Epithelial cell of prostate (primary cell): Measurements from ENCODE around the gene COQ5.
"Not testable (repeated sequence)": the region's sequence is repeated elsewhere in the genome, so short reads cannot be mapped to it uniquely, and the experiment has no call there.

Experiments
- DNase-seq: peaks from one replicate; pipeline ENCODE4 v3.0.0-alpha.2; 2011; ENCODE audit warnings: low read depth, low spot score
- H3K27ac ChIP-seq: fragments of 450-650 bp; 2 replicates; pipeline ENCODE4 v1.5.1; 2017; ENCODE audit warnings: mild to moderate bottlenecking

The COQ5 gene

DNA sequence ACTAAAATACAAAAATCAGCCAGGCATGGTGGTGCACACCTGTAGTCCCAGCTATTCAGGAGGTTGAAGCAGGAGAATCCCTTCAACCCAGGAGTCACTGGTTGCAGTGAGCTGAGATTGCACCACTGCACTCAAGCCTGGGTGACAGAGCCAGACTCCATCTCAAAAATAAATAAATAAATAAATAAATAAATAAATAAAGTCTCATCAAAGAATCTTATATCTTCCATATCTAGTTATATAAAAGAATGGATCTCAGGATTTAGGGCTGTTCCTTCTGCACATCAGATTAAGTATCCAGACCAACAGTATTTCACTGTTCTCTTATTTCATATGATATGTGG, 1.4 kb upstream of the COQ5 start:
- peak overlapping the region; percentile 88 for H3K27ac ChIP-seq
- not testable (repeated sequence) for DNase-seq

DNA sequence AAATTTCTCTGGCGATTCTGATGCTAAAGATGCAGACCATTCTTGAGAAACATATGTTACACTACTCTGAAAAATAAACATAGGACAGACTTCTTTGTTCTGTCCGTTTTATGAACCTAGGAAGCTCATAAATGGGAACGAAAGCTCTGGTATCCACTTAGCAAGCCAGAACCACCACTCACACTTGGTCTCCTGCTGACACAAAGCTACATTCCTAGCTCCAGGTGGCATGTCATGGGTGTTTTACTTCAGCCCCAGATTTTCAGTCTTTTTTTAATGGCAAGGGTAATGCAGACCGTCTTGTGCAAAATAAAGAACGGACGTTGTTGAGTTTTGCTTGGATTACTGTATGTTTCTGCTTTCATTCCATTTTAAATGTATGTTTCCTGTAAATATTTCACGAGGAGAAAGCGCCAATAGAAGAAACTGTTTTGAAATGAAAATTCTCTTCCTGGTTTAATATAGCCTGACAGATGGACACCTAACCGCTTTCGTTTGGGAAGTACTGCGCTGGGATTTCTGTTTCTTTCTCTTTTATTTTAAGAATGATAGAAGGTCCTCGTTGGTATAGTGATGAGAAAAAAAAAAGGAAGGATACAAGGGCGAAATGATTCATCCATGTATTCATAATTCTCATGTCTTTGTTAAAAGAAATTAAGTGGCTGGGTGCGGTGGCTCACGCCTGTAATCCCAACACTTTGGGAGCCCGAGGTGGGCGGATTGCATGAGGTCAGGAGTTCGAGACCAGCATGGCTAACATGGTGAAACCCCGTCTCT, 871 bp upstream of the COQ5 start:
- DNase-seq: no peak
- peak overlapping the region; percentile 88 for H3K27ac ChIP-seq

DNA sequence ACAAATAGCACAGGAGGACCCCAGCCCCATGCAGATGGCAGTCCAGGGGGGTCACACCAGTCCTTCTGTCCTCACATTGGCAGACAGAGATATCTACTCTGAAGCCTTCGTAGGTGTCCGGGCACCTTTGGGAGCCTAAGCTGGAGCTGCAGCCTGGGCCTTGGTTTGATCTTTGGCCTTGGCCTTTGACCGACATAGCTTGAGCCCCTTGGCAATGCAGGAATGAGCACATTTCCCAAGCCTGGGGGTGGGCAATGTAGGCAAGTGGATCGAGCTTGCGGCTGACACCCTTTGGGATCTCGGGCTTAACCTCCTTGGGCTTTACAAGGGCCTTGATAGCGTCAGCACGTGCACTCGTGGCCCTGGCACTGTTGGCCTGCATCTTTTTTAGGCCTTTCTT, 6.4 kb downstream of the COQ5 start:
- no peak for DNase-seq
- H3K27ac ChIP-seq: no peak overlapping the region

DNA sequence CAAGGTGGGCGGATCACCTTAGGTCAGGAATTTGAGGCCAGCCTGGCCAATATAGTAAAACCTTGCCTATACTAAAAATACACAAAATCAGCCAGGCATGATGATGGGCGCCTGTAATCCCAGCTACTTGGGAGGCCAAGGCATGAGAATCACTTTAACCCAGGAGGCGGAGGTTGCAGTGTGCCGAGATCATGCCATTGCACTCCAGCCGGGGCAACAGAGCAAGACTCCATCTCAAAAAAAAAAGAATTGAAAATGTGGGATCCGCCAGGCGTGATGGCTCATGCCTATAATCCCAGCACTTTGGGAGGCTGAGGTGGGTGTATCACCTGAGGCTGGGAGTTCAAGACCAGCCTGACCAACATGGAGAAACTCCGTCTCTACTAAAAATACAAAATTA, 9.6 kb downstream of the COQ5 start:
- not testable (repeated sequence) for DNase-seq

DNA sequence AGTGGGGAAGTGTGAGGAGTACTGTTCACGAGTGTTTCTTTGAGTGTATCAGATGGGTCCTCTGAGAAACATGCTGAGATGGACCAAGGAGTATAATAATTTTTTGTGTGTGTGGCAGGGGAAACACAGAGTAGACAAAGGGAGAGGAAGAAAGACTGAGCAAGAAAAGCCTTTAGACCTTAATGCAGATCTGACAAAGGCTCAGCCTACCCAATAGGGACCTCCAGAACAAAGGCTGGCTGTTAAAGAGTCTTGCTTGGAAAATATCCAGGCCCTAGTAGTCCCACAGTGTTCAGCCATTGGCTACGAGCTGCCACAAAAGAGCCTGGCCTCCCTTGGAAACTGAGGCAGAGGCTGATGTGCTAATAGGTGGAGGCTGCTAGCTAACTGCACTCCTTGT, 13.5 kb downstream of the COQ5 start:
- H3K27ac ChIP-seq: no peak overlapping the region

More for the DNA sequence above, 9.6 kb downstream of the COQ5 start:
- not testable (repeated sequence) for H3K27ac ChIP-seq

DNA sequence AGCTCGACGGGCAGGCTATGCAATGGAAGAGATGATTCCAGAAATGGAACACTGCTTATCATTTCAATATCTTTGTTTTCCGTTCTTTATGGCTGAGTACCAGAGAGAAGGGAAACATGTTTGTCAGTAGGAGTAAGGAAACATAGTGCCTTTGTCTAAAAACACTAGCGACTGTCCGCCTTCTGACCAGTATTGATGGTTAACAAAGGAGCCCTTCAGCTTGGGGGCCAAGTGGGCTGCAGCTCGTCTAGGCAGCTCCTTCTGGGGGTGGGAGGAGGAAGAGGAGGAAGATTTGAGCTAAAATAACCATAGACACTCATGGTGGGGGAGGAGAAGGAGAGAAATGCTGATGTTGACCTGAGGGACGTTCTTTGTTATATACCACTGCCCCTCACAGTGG, 15.0 kb downstream of the COQ5 start:
- no peak overlapping the region for H3K27ac ChIP-seq
- no peak for DNase-seq

More for the DNA sequence above, 13.5 kb downstream of the COQ5 start:
- no peak for DNase-seq

DNA sequence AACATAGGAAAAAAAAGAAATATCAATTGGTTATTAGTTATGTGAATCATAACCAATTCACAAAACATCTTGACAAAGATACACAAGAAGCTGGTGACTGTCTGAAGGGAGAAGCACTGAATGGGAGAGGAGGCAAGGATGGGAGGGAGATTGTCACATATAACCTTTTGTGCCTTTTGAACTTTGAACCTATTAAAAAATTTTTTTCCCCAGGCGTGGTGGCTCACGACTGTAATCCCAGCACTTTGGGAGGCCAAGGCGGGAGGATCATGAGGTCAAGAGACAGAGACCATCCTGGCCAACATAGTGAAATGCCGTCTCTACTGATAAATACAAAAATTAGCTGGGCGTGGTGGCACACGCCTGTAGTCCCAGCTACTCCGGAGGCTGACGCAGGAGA, 20.4 kb downstream of the COQ5 start:
- no peak overlapping the region for H3K27ac ChIP-seq
- no peak for DNase-seq

DNA sequence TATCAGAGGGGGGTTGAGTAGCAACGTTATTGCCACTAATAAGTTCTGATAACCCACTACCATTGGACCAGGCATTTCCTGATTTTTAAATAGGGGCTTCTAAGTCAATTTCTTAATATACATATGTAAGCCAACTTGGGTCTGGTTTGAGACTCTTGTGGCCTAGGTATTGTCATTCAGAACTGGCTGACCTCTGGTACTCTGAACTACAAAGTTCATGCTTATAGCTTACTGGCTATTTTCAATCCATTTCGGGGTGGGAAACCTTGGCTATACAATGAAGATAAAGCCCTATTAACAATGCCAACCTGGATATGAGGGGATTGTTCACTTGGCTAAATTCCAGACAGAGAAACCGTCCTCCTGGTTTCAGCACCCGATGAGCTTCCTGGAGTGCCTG, 24.4 kb downstream of the COQ5 start:
- no peak overlapping the region for H3K27ac ChIP-seq
- DNase-seq: no peak

DNA sequence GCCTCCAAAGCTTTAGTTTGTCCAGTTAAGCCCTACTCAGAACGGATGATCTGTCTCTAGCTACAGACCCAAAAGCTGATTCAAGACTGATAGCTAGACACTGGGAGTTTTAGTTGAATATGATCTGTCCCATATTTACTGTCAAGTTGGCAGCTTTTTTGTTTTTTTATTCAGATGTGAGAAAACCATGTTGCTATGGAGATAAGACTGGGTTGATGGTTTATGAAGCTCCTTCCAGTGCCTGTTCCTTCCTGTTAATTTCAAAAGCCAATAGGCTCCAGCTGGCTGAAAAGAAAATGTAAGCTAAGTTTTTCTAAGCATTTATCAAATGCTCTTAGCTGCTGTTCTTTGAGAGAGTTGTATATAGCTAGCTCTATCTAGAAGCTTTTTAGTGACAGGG, 28.4 kb downstream of the COQ5 start:
- DNase-seq: no peak
- H3K27ac ChIP-seq: no peak overlapping the region

DNA sequence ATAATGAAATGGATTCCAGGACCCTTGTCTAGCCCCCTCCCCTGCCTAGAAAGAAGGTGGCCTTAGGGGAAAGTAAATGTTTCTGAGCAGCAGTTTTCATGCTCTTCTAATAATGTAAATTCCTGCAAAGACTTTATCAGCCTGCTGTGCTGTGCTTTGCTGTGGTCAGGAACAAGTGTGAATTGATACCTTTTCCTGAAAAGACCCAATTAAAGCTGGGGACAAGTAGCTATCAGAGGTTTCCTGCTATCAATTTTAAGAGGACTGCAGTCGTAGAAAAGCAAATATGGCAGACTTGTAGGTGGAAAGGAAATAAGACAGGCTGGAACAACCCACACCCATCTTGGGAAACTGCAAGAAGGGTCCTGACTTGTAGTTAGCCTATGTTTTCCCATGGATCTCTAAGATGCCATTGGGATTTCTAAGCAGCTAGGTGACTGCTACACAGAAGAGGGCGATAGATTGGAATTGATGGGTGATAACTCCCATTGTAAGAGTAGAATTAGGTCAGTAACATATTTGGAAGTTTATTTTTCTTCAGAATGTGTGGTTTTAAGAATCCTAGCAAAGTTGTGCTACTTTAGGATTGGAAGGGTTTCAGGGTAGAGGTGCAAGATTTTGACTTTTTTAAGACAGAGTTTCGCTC, 30.0 kb downstream of the COQ5 start:
- no peak for DNase-seq
- H3K27ac ChIP-seq: peak overlapping the region; percentile 17

DNA sequence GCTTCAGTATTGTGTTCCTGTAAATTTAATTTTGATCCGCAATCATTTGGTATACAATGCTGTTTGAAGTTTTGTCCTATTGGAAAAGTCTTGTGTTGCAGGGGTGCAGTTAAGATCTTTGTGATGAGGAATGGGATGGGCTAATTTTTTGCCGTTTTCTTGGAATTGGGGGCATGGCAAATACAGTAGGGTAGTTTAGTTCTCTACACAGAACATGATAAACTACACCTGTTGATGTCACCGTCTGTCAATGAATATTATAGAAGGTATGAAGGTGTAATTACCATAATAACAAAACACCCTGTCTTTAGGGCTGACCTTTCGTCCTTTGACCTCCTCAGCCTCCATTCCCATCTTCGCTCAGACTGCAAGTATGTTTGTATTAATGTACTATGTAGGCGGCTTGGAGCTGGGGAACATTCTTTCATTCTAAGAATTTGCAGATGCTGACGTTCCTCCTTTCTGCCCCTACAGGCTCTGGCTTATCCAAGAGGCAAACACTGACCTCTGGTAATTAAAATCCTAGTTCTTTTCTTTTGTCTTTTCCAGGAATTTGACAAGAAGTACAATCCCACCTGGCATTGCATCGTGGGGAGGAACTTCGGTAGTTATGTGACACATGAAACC, 31.3 kb downstream of the COQ5 start:
- no peak overlapping the region for H3K27ac ChIP-seq
- no peak for DNase-seq

DNA sequence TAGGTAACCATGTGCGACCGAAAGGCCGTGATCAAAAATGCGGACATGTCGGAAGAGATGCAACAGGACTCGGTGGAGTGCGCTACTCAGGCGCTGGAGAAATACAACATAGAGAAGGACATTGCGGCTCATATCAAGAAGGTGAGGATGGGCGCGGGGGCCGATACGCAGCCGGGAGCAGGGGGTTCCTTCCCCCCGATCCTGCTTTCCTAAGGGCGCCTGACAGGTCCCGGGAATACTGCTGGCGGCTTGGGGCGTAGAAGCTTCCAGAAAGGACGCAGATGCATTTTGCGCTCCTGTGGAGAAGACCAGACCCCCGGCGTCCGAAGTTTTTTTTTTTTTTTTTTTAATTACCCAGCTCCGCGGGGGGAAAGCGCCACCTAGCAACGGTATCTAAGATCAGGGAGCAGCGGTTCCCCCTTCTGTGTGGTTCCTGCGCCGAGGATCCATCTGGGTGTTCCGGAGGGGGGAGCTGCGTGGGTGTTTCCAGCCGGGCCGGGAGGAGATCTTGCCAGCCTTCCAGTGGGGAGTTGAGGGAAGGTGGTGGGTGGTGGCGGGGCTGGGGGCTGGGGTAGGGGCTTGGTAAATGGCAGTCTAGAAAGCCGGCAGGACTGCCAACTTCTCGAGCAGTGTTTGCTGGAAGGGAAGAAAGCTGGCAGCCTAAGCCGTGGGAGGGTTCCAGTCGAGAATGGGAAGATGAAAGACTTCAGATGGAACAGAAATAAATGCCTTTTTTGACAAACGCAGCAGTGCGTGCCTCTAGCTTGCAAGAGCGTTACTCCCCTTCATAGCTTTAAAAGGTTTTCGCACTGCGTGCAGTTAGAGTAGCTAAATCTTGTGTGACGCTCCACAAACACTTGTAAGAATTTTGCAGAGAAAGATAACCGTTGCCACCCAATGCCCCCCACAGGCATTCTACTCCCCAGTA, 32.3 kb downstream of the COQ5 start:
- H3K27ac ChIP-seq: peak overlapping the region; percentile 70
- DNase-seq: no peak

DNA sequence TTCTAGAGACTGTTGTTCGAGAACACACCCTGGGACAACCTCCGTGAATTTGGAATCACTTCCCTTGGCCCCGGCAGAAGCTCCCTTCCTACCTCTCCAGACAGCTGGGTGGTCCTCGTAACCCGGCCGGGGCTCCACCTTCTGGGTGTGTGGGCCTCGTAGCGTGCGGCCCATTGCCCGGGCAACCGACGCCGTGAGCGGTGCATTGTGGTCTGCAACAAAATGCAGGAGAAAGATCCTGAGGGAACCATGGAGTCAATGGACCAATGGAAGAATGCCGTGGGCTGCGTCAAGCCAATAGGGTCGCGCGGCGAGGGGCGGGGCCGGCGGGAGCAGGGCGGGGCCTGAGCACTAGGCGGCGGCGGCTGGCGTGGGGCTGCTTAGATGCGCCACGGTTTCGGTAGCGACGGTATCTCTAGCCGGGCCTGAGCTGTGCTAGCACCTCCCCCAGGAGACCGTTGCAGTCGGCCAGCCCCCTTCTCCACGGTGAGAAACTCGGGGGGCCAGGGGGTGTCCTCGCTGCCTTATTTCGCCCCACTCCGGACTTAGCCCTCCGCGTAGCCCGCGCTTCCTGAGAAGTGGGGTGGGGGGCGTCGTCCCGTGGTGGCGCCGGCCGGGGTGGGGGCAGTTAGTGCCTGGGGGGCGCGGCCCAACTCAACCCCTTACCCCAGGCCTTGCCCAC, 33.1 kb downstream of the COQ5 start, which contains the start of gene DYNLL1:
TSS of gene DYNLL1 (plus strand) at position 383 of the 682 bp plus-strand sequence. CDS start 309 bp downstream, outside the sequence.
- H3K27ac ChIP-seq: peak within 1 kb of the TSS; percentile 70
- DNase-seq: peak; percentile 69

DNA sequence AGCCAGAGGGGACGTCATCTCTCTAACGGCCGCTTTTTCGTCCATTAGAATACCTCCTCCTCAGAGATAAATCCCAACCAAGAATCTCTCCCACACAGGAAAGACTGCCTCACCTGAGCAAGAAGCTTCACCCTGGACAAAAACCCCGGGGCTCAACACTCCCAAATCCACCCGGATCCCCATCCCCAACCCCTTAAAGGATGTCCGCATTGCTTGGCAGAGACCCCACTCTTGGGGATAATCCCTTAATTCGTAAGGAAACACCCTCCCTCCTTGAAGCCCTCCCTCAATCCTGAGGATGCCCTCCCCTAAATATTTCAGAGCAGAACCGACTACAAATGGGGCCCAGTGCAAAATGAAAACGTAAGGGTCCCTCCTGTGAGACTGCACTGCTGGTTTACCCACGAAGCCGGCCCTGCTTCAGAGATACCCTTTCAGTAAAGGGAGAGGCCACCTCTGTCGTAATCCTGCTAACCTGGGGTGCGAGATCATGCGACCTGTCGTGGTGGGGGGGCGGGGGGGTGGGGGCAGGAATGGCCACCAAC, 33.7 kb downstream of the COQ5 start:
- H3K27ac ChIP-seq: peak overlapping the region; percentile 70
- no peak for DNase-seq

DNA sequence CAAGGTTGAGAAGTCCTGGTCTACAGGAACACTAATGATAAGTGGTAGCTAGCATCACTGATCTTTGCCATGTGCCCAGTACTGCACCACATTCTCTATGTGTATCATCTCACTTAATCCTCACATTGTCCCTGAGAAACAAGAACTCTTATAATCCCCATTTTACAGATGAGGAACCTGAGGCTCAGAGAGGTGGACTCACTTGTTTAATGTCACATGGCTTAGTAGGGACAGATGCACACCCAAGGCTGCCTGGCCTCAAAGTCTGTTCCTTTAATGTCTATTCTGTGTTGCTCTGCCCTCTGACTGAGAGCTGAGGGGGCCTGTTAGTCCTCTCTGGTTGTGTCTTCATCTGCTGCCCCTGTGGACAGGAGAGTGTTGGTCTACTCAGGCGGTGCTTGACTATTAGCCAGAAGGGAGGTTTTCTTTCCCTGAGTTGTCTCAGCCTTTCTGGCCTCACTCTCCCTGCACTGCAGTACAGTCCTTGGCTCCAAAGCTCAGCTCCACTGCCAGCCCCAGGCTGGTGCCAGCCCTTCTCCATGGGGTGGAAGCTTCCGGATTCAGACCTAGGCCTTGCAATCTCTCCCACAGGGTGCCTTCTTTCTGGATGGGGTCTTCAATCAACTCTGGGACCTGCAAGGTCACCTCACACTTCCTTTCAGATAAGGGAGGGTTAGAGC, 38.0 kb downstream of the COQ5 start:
- no peak overlapping the region for H3K27ac ChIP-seq
- no peak for DNase-seq

DNA sequence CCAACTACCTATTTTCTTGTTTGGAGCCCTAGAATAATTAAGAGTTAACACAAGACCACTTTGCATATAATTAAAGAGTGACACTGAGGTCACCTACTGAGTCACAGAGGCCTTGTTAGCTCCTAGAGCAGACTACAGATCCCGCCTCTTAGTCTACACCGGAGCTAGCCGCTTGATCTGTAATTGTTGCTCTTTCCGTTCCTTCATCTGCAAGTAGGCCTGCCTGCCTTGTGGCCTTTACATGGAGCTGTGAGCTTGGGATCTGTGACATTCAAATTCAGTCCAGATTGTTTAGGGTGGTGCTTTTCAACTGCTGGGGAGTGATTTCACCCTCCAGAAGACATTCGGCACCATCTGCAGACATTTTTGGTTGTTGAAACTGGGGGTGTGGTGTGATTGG, 38.6 kb downstream of the COQ5 start:
- DNase-seq: no peak
- H3K27ac ChIP-seq: no peak overlapping the region

DNA sequence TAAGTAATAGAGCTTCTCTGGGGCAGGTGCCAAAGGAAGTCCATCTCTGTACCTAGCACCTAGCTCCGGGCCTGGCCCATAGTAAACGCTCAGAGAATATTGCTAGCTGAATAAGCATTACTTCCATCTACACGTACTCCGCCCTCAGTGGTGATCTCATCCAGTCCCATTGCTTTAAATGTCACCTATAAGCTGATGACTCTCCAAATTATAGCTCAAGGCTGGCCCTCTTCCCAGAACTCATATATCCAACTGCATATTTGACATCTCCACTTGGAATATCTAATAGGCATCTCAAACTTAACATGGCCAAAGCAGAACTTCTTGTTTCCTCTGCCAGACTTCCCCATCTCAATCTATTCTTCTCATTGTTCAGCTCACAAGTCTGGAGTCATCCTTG, 39.9 kb downstream of the COQ5 start:
- H3K27ac ChIP-seq: no peak overlapping the region
- DNase-seq: no peak

DNA sequence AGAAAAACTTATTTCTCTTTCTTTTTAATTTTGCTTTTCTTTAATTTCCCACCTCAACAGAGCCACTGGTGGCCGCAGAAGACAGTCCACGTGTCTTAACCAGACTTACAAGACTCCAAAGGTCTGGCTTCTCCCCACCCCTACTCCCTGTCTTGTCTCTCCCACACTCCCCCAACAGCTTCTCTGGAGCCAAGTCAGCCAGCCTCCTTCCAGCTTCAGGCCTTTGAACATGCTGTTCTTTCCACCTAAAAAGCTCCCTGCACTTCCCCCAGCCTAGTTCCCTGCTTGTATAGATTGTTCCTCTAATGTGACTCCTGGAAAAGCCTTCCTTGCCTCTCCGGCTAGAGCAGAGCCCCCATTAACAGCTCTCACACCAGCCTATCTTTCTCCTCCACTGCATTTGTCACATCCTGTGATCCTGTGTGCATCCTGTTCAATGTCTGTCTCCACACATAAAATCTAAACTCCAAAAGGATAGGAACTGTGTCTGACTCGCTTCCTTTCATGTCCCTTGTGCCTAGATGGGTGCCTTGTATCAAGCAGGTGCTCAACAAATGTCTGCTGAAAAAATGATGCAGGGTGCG, 40.8 kb downstream of the COQ5 start:
- H3K27ac ChIP-seq: no peak overlapping the region
- no peak for DNase-seq

DNA sequence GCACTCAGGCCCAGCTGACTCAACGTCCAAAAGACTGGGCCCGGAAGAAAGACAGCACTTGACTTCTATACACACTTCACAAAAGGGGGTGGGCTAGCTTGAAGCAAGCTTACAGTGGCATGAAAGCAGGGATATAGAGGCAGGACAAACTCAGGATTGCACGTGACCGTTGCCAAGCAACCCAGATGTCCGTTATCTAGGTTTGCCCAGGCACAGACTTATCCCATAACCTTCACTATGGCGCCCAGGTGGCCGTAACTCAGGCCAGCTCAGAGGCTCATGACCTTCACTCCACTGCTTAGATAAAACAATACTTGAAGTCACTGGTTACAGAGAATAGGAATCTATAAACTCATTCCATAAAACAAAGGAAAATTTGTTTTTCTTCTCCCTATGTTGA, 41.4 kb downstream of the COQ5 start:
- DNase-seq, H3K27ac ChIP-seq: not testable (repeated sequence)
